IPS DF 4.7 (cell line): ENCODE measurements around the gene PDP2.

Experiments
- DNase-seq: peaks from one replicate; pipeline ENCODE4 v3.0.0-alpha.2; 2013; ENCODE audit warnings: low spot score; ENCODE audit errors: extremely low read depth

PDP2 gene

GRCh38 chr16:66880288-66881013 is at the start of gene PDP2:
PDP2 (plus strand) TSS chr16:66880515; CDS start chr16:66884285, 3,770 bp downstream.
- peak; percentile 90 for DNase-seq

- no peak for DNase-seq
These were observed 48.1 kb upstream of the PDP2 start for GRCh38 chr16:66832190-66832589.

GRCh38 chr16:66832661-66833305 is 47.5 kb upstream of the PDP2 start:
- no peak for DNase-seq

GRCh38 chr16:66834746-66835145 is 45.6 kb upstream of the PDP2 start:
- no peak for DNase-seq

GRCh38 chr16:66840883-66841282 is 39.4 kb upstream of the PDP2 start:
- no peak for DNase-seq

- no peak for DNase-seq
These were observed 38.9 kb upstream of the PDP2 start for GRCh38 chr16:66841366-66841765.

GRCh38 chr16:66842765-66843164 is 37.5 kb upstream of the PDP2 start:
- no peak for DNase-seq

- DNase-seq = no peak
These were observed 37.1 kb upstream of the PDP2 start for GRCh38 chr16:66843191-66843590.

GRCh38 chr16:66844009-66844341 is 36.3 kb upstream of the PDP2 start:
- DNase-seq = no peak

GRCh38 chr16:66844342-66845079 is 35.8 kb upstream of the PDP2 start, which contains the start of gene CA7:
CA7 (plus strand) TSS chr16:66844414; CDS start chr16:66844488, 74 bp downstream.
- DNase-seq = no peak

- no peak for DNase-seq
These were observed 35.3 kb upstream of the PDP2 start for GRCh38 chr16:66845080-66845410.

GRCh38 chr16:66845791-66846221 is 34.5 kb upstream of the PDP2 start:
- no peak for DNase-seq

- DNase-seq = no peak
These were observed 34.0 kb upstream of the PDP2 start for GRCh38 chr16:66846266-66846665.

- DNase-seq = no peak
These were observed 33.5 kb upstream of the PDP2 start for GRCh38 chr16:66846831-66847230.

- no peak for DNase-seq
These were observed 32.7 kb upstream of the PDP2 start for GRCh38 chr16:66847533-66848067.

- DNase-seq = no peak
These were observed 32.1 kb upstream of the PDP2 start for GRCh38 chr16:66848172-66848571.

- no peak for DNase-seq
These were observed 31.3 kb upstream of the PDP2 start for GRCh38 chr16:66849021-66849420.

- no peak for DNase-seq
These were observed 30.8 kb upstream of the PDP2 start for GRCh38 chr16:66849549-66849948.

GRCh38 chr16:66850115-66850815 is 30.1 kb upstream of the PDP2 start:
- DNase-seq = no peak

- DNase-seq = no peak
These were observed 28.9 kb upstream of the PDP2 start for GRCh38 chr16:66851166-66851964.
